Neural crest cell (in vitro differentiated cells): ENCODE measurements around the gene ELOVL1. TPM values are rescaled to one million over a fixed set of nuclear protein-coding genes. Genes with fewer than 3 reads are reported as not detected.

ENCODE experiments used
- DNase-seq: peaks from one replicate; pipeline ENCODE4 v3.0.0; 2021; ENCODE audit warnings: low read depth, mixed read lengths, low spot score
- H3K27ac Mint-ChIP-seq: one replicate; pipeline ENCODE4 v1.8.0; 2021; ENCODE audit warnings: mild to moderate bottlenecking, mixed read lengths; ENCODE audit not compliant: unreplicated experiment
- H3K27me3 Mint-ChIP-seq: 2 replicates; pipeline ENCODE4 v1.8.0; 2021; ENCODE audit warnings: low read depth, mild to moderate bottlenecking, mixed read lengths
- H3K36me3 Mint-ChIP-seq: 2 replicates; pipeline ENCODE4 v1.8.0; 2021; ENCODE audit warnings: low read depth, mild to moderate bottlenecking, mixed read lengths
- H3K4me1 Mint-ChIP-seq: 2 replicates; pipeline ENCODE4 v1.8.0; 2021; ENCODE audit warnings: mixed read lengths
- H3K4me3 Mint-ChIP-seq: one replicate; pipeline ENCODE4 v1.8.0; 2021; ENCODE audit warnings: mild to moderate bottlenecking, mixed read lengths
- H3K9me3 Mint-ChIP-seq: 2 replicates; pipeline ENCODE4 v1.8.0; 2021; ENCODE audit warnings: mixed read lengths
- microRNA-seq: library from miRNA; unstranded; fragments of <30 nt; microRNA quantifications from one replicate; pipeline ENCODE4, GENCODE V29; 2020
- total RNA-seq: library from RNA; stranded (reverse); gene quantifications from 2 replicates; pipeline ENCODE4 v1.2.1, GENCODE V29; 2021
- TF ChIP-seq, protein P1 (sequence below): fragments of 200-600 bp; sonication (generic); conservative IDR thresholded peaks from 2 replicates; pipeline ENCODE4 v1.5.0; 2021; ENCODE audit warnings: antibody characterized with exemption, mild to moderate bottlenecking

Gene ELOVL1
- total RNA-seq, 1 donor from 2014 or later: 30.8 TPM

DNA sequence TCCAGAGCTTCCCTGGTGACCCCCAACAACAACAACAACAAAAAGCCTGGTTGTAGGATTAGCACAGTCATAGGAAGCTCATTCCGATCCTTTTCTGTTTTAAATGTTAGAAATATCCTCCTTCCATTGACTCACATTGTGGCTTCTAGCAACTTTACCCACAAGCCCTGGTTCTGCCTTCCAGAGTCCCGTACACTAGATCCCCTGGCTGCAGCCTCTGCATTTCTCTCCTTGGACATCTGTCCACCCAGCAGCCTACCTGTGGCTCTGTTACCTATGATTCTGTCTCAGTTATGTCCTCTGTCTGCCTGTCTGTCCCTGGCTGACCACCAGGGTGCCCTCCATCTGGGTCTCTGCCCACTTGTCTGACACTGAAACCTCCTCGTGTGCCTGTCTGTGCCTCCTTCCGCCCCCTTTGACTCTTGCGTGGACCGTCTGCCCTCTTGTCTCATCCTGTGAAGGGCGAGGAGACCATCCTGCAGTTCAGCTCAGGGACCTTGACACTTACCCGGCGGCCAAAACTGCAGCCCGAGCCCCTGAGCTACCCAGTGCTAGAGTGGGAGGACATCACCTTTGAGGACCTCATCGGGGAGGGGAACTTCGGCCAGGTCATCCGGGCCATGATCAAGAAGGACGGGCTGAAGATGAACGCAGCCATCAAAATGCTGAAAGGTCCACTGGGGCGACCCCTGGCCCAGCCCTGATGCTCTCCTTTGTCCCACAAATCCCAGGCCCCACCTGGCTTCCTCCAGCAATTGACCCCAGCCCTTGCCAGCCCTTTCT is 50.9 kb downstream of the ELOVL1 start:
- no peak overlapping the region for H3K4me3 Mint-ChIP-seq
- H3K4me1 Mint-ChIP-seq: peaks cover 40% of the 10 kb centered on the region
- H3K9me3 Mint-ChIP-seq: no peaks in the 10 kb centered on the region
- no peaks in the 10 kb centered on the region for H3K36me3 Mint-ChIP-seq
- H3K27me3 Mint-ChIP-seq: no peaks in the 10 kb centered on the region
- TF ChIP-seq, protein P1, sequence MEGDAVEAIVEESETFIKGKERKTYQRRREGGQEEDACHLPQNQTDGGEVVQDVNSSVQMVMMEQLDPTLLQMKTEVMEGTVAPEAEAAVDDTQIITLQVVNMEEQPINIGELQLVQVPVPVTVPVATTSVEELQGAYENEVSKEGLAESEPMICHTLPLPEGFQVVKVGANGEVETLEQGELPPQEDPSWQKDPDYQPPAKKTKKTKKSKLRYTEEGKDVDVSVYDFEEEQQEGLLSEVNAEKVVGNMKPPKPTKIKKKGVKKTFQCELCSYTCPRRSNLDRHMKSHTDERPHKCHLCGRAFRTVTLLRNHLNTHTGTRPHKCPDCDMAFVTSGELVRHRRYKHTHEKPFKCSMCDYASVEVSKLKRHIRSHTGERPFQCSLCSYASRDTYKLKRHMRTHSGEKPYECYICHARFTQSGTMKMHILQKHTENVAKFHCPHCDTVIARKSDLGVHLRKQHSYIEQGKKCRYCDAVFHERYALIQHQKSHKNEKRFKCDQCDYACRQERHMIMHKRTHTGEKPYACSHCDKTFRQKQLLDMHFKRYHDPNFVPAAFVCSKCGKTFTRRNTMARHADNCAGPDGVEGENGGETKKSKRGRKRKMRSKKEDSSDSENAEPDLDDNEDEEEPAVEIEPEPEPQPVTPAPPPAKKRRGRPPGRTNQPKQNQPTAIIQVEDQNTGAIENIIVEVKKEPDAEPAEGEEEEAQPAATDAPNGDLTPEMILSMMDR: no peak
- peak overlapping the region; percentile 91 for H3K27ac Mint-ChIP-seq
- no peak for DNase-seq

DNA sequence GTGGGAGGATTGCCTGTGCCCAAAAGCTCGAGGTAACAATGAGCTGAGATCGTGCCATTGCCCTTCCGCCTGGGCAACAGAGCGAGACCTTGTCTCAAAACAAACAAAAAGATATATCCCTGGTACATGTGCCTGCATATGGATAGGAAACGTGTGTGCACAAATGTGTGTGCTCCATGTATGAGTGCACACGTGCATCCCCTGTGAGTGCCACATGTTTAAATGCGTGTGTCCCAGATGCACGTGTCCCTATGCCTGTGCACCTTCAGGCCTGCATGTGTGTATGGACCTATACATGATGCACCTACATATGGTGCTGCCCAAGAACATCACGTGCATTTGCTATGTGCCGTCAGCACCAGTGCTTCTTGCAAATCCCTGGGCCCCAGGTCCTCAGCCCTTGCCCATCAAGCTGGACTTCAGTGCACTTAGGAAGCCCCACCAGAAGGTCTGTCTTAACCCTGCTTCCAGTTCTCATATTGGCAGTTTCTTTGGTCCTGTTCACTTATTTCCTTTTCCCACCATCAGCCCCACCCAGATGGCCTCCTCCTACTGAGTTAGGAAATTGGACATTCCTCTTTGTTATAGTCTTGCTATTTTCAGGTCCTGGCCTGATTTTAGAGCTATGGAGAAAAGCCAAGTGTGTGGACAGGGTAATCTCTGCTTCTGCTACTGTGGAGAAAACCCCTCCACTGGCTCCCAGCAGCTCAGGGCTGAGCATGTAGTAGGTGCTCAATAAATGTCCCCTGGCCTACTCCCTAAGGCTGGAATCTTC is 51.7 kb downstream of the ELOVL1 start:
- Mint-ChIP-seq H3K36me3 (no peaks in the 10 kb centered on the region), H3K4me1 (peaks cover 44% of the 10 kb centered on the region), H3K27ac (peak overlapping the region; percentile 22), H3K4me3 (no peak overlapping the region), H3K27me3 (no peaks in the 10 kb centered on the region), H3K9me3 (no peaks in the 10 kb centered on the region)
- TF ChIP-seq, protein P1: no peak
- no peak for DNase-seq

DNA sequence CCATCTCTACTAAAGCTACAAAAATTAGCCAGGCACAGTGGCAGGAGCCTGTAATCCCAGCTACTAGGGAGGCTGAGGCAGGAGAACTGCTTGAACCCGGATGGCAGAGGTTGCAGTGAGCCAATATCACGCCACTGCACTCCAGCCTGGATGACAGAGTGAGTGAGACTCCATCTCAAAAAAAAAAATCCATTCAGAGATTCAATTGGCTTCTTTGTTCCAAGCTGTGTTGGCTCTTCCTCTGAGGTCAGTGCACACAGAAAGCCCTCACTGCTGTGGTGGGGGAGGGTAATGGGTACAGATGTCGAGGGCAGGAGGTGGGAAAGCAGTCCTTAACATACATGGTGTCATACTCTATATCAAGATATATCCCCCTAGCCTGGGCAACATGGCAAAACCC is 52.3 kb downstream of the ELOVL1 start:
- H3K9me3 Mint-ChIP-seq: no peaks in the 10 kb centered on the region
- TF ChIP-seq, protein P1: no peak

DNA sequence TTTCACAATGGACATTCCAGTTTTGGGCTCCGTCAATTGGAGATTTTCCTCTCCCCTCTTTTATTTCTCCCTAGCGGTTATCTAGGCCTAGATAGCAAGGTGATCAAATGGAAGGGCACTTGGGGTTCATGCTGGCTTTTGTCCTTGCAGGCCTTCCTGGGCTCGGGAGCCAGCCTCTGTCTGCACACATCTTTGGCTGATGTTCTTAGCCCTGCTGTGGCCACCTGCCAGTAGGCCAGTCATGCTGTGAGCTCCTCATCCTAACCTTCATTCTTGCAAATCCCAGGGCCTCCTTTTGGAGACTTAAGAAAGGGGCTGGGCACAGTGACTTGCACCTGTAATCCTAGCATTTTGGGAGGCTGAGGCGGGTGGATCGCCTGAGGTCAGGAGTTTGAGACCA is 53.6 kb downstream of the ELOVL1 start:
- Mint-ChIP-seq H3K36me3 (no peaks in the 10 kb centered on the region), H3K9me3 (no peaks in the 10 kb centered on the region), H3K4me1 (peaks cover 49% of the 10 kb centered on the region), H3K27ac (no peak overlapping the region), H3K4me3 (no peak overlapping the region), H3K27me3 (no peaks in the 10 kb centered on the region)
- TF ChIP-seq, protein P1: no peak
- DNase-seq: no peak

More for the DNA sequence above, 52.3 kb downstream of the ELOVL1 start:
- Mint-ChIP-seq H3K4me3 (no peak overlapping the region), H3K27me3 (no peaks in the 10 kb centered on the region), H3K36me3 (no peaks in the 10 kb centered on the region), H3K27ac (peak overlapping the region; percentile 95), H3K4me1 (peaks cover 49% of the 10 kb centered on the region)
- DNase-seq: no peak

DNA sequence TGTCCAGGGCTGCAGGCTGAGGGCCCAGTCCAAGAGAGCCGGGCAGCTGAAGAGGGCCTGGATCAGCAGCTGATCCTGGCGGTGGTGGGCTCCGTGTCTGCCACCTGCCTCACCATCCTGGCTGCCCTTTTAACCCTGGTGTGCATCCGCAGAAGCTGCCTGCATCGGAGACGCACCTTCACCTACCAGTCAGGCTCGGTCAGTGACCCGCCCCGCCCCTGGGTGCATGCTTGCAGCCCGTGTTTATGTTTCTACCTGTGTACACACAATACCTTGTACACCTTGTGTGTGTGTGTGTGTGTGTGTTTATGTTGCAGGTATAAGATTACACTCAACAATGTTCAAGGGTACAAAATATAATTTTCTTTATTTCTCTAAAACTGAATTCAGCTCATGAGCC is 54.0 kb downstream of the ELOVL1 start:
- TF ChIP-seq, protein P1: no peak
- Mint-ChIP-seq H3K27me3 (no peaks in the 10 kb centered on the region), H3K36me3 (no peaks in the 10 kb centered on the region), H3K9me3 (no peaks in the 10 kb centered on the region), H3K27ac (no peak overlapping the region), H3K4me1 (peaks cover 49% of the 10 kb centered on the region), H3K4me3 (no peak overlapping the region)
- DNase-seq: no peak

Small RNA genes within 50 kb of the gene (microRNA-seq; reads per million reads assigned to microRNA genes)
- gene MIR6734: 4.1 reads per million

Other genes with a start within 250 kb of the ELOVL1 start
- 55.9 and 57.3 TPM in 2 replicates for gene EBNA1BP2, start 195.7 kb downstream of the ELOVL1 start, total RNA-seq
- 0.77 and 0.86 TPM in 2 replicates for gene CFAP57, start 195.7 kb downstream of the ELOVL1 start, total RNA-seq
- 0.14 TPM in 1 of 2 replicates, not detected in the other for gene TMEM125, start 98.0 kb downstream of the ELOVL1 start, total RNA-seq
- gene C1orf210, start 82.4 kb downstream of the ELOVL1 start, total RNA-seq: not detected in 2 replicates
- gene TIE1, start 67.0 kb downstream of the ELOVL1 start, total RNA-seq: 2.2 and 2.8 TPM in 2 replicates
- not detected in 2 replicates for gene MPL, start 30.2 kb downstream of the ELOVL1 start, total RNA-seq
- gene CDC20, start 9.0 kb downstream of the ELOVL1 start, total RNA-seq: 180 and 196 TPM in 2 replicates
- gene MED8, start 21.8 kb upstream of the ELOVL1 start, total RNA-seq: 30.8 and 33.9 TPM in 2 replicates
- 39.4 and 42.0 TPM in 2 replicates for gene SZT2, start 21.9 kb upstream of the ELOVL1 start, total RNA-seq
- 42.9 and 46.6 TPM in 2 replicates for gene HYI, start 85.9 kb upstream of the ELOVL1 start, total RNA-seq
- 119 and 125 TPM in 2 replicates for gene PTPRF, start 162.9 kb upstream of the ELOVL1 start, total RNA-seq